Keratinocyte (primary cell): Measurements from ENCODE around the gene B3GALT4. TPM values are rescaled to one million over a fixed set of nuclear protein-coding genes. Genes with fewer than 3 reads are reported as not detected.
A peak's percentile ranks its signal among the peaks of the same experiment; 100 is the strongest.

ENCODE experiments used
- DNase-seq: peaks from one replicate; pipeline ENCODE4 v3.0.0-alpha.2; 2011; ENCODE audit warnings: low read depth, missing footprints, low spot score
- FAIRE-seq: peaks from 2 replicates; lab custom pipeline; 2011; peaks lifted over from hg19 to GRCh38; lab: Jason Lieb, UNC
- H2AFZ ChIP-seq: 2 replicates; pipeline ENCODE4 v1.6.0; 2012; ENCODE audit warnings: low read length, control low read depth, inconsistent platforms; ENCODE audit not compliant: control insufficient read depth
- H3K27ac ChIP-seq: 2 replicates; pipeline ENCODE4 v1.5.1; 2011; ENCODE audit warnings: low read length; ENCODE audit not compliant: control insufficient read depth, insufficient read depth
- H3K27me3 ChIP-seq: 3 replicates; pipeline ENCODE4 v1.6.0; 2011; ENCODE audit warnings: low read length; ENCODE audit not compliant: control insufficient read depth, insufficient read depth; ENCODE audit errors: extremely low read depth
- H3K36me3 ChIP-seq, 2 experiments: 2 replicates in 1 of 2; 3 replicates in 1 of 2; pipeline ENCODE4 v1.5.1; 2011; ENCODE audit warnings: low read length in 2 of 2, mild to moderate bottlenecking in 1 of 2; ENCODE audit not compliant: control insufficient read depth in 2 of 2, insufficient read depth in 2 of 2; ENCODE audit errors: extremely low read depth in 1 of 2
- H3K4me1 ChIP-seq: 3 replicates; pipeline ENCODE4 v1.5.1; 2011; ENCODE audit warnings: low read length; ENCODE audit not compliant: control insufficient read depth, insufficient read depth; ENCODE audit errors: extremely low read depth
- H3K4me2 ChIP-seq: 3 replicates; pipeline ENCODE4 v1.6.0; 2011; ENCODE audit warnings: low read depth, low read length; ENCODE audit not compliant: control insufficient read depth, insufficient read depth; ENCODE audit errors: extremely low read depth
- H3K4me3 ChIP-seq, 3 experiments: fragments of 200-600 bp in 1 of 3; sonication (generic) in 1 of 3; 2 replicates in 2 of 3; 3 replicates in 1 of 3; pipeline ENCODE4 v1.5.1; 2011 to 2016; ENCODE audit warnings: low read length in 3 of 3, mild to moderate bottlenecking in 3 of 3, control low read depth in 2 of 3, inconsistent platforms in 1 of 3, low read depth in 1 of 3, mixed read lengths in 1 of 3, mixed run types in 1 of 3, moderate library complexity in 1 of 3; ENCODE audit not compliant: control insufficient read depth in 2 of 3, insufficient read depth in 2 of 3; ENCODE audit errors: extremely low read depth in 1 of 3
- H3K79me2 ChIP-seq: 2 replicates; pipeline ENCODE4 v1.6.0; 2012; ENCODE audit warnings: low read length; ENCODE audit not compliant: control insufficient read depth, insufficient read depth
- H3K9ac ChIP-seq: 3 replicates; pipeline ENCODE4 v1.6.0; 2011; ENCODE audit warnings: low read length; ENCODE audit not compliant: control insufficient read depth, insufficient read depth; ENCODE audit errors: extremely low read depth
- H3K9me1 ChIP-seq: 3 replicates; pipeline ENCODE4 v1.6.0; 2011; ENCODE audit warnings: low read length; ENCODE audit not compliant: control insufficient read depth, insufficient read depth; ENCODE audit errors: extremely low read depth
- H3K9me3 ChIP-seq: 2 replicates; pipeline ENCODE4 v1.5.1; 2012; ENCODE audit warnings: low read depth, low read length; ENCODE audit not compliant: control insufficient read depth
- H4K20me1 ChIP-seq: 3 replicates; pipeline ENCODE4 v1.6.0; 2011; ENCODE audit warnings: low read length; ENCODE audit not compliant: control insufficient read depth, insufficient read depth; ENCODE audit errors: extremely low read depth
- EZH2 ChIP-seq: IDR thresholded peaks from one replicate; pipeline ENCODE4 v1.6.1; 2012; ENCODE audit warnings: inconsistent platforms, mild to moderate bottlenecking, low read length, moderate library complexity
- dilution Hi-C: fragments of 300-500 bp; cut with MboI; formaldehyde crosslinking; loops from one replicate; pipeline ENCODE4 v1.7.0; 2020; ENCODE audit warnings: low sequenced_read_pairs; ENCODE audit not compliant: extremely low pct_ligation_motif_present
- polyA plus RNA-seq, 5 experiments: library from polyadenylated mRNA; depleted of rRNA in 3 of 5; stranded (reverse) in 3 of 5; stranded (forward) in 1 of 5; unstranded in 1 of 5; fragments of >200 nt; gene quantifications; 1 replicate in 1 of 5; 2 replicates in 3 of 5; 3 replicates in 1 of 5; pipeline versions ENCODE4 v1.2.1 to v1.2.3, GENCODE V29; 2011 to 2012; ENCODE audit warnings: missing spikeins in 2 of 5, low read depth in 1 of 5, low replicate concordance in 1 of 5
- TF ChIP-seq, protein P1 (sequence below), 3 experiments: IDR thresholded peaks in 1 of 3; conservative IDR thresholded peaks in 1 of 3; optimal IDR thresholded peaks in 1 of 3; 2 replicates in 2 of 3; 3 replicates in 1 of 3; pipeline versions ENCODE3 to v1.5.1; 2011; ENCODE audit warnings: low read length in 3 of 3, mild to moderate bottlenecking in 3 of 3, moderate library complexity in 2 of 3, control low read depth in 1 of 3, inconsistent platforms in 1 of 3; ENCODE audit not compliant: insufficient read depth in 2 of 3; ENCODE audit errors: extremely low read depth in 1 of 3

The B3GALT4 gene
- polyA plus RNA-seq, 1 donor (not counting 4 experiments of a cell fraction or from before 2014, with no cell fraction given): 0.31 TPM

DNA sequence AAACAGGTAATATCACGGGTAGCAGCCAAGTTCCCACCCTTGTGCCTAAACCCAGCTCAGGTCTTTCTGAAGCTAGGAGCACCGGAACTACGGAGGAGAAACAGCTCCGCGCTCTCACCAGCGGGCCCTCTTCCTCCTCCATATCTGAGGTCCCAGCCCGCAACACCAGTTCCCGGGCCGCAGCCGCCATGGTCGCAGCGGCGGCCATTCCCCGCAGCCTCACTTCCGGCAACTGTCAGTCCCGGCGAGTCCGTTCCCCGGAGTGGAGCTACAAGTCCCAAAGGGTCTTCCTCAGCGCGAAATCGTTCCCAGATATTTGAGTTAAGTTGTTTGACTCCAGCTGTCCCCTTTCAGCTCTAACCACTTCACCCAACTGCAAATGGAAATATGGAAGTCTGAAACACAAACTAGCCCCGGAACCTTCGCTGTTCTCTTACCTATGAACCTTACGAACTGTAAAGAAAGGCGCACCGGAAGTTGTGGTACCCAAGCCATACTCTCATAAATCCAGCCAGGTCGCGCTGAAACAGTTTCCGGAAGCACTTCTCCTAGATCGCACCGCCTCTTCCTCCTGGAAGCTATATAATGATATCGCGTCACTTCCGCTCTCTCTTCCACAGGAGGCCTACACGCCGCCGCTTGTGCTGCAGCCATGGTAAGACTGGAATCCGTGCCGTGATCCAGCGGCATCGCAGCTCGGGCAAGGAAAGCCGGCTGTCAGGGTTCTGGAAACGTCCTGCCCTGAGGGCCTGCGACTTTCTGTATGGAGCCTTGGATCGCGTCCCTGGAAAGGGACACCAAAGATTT lies 5.3 kb upstream of the B3GALT4 start, which contains the start of the genes RPS18 and VPS52:
Gene RPS18 (plus strand): TSS at position 608 of the 807 bp plus-strand sequence. CDS start 45 bp downstream, at position 653.
Gene VPS52 (minus strand): TSS at position 409 of the 807 bp plus-strand sequence. CDS start 201 bp downstream, at position 208.
- peak; percentile 71 for FAIRE-seq
- H3K36me3 ChIP-seq: peaks cover 38 to 60% of the 10 kb centered on the region in 2 experiments
- H3K27me3 ChIP-seq: no peaks in the 10 kb centered on the region
- H3K4me1 ChIP-seq: peaks cover 34% of the 10 kb centered on the region
- H3K79me2 ChIP-seq: peaks cover 54% of the 10 kb centered on the region
- TF ChIP-seq, protein P1, sequence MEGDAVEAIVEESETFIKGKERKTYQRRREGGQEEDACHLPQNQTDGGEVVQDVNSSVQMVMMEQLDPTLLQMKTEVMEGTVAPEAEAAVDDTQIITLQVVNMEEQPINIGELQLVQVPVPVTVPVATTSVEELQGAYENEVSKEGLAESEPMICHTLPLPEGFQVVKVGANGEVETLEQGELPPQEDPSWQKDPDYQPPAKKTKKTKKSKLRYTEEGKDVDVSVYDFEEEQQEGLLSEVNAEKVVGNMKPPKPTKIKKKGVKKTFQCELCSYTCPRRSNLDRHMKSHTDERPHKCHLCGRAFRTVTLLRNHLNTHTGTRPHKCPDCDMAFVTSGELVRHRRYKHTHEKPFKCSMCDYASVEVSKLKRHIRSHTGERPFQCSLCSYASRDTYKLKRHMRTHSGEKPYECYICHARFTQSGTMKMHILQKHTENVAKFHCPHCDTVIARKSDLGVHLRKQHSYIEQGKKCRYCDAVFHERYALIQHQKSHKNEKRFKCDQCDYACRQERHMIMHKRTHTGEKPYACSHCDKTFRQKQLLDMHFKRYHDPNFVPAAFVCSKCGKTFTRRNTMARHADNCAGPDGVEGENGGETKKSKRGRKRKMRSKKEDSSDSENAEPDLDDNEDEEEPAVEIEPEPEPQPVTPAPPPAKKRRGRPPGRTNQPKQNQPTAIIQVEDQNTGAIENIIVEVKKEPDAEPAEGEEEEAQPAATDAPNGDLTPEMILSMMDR (optimal IDR thresholded peaks at IDR 0.05 in 1 of 3, IDR thresholded peaks at IDR 0.05 in 1 of 3, conservative IDR thresholded peaks at IDR 0.05 in 1 of 3; ENCODE audit: extremely low read depth in 1 of 3, insufficient read depth in 2 of 3, low read length in 3 of 3): no peak
- peak within 1 kb of the TSS; percentile 98 for H3K9ac ChIP-seq
- H3K9me1 ChIP-seq: peaks cover 2% of the 10 kb centered on the region
- H4K20me1 ChIP-seq: peaks cover 34% of the 10 kb centered on the region
- dilution Hi-C loops: no loop called here
- peak within 1 kb of the TSS; percentile 76 to 100 (median 96) for H3K4me3 ChIP-seq
- H2AFZ ChIP-seq: peak within 1 kb of the TSS; percentile 98
- H3K9me3 ChIP-seq: no peaks in the 10 kb centered on the region
- H3K4me2 ChIP-seq: peak within 1 kb of the TSS; percentile 93
- peak within 1 kb of the TSS; percentile 99 for H3K27ac ChIP-seq
- DNase-seq: peak; percentile 97

DNA sequence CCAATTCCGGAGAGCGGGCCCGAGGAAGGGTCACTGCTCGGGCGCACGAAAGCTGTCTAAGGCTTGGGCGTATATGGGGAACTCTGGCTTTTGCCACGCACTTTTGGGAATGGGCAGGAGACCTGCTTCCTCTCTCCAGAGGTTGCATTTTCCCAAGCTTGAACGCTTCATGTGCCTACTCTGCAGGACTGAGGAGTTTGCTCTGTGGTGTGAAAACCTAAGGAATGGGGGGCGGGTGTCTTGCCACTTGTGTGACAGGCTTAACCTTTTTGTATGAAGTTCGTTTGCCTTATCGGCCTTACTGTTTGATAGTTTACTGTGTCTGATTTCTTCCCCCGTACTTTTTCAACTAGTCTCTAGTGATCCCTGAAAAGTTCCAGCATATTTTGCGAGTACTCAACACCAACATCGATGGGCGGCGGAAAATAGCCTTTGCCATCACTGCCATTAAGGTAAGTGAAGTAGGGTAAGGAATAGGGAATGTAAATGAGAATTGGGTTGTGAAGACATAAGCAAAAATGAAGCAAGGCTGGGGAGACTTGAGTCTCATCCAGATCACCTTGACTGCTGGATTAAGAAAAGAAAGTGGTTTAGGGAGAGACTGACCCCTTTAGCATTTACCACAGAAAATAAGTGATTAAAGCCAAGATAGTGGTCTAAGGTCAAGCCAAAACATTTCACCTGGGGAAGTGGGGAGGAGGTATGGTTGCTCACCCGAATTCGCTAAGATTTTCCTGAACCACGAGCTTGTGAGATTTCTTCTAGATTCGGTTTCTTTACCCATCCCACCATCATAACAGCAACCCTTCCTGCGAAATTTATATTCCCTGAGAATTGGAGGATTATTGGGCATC lies 4.4 kb upstream of the B3GALT4 start:
- no peak for TF ChIP-seq EZH2
- TF ChIP-seq, protein P1 (optimal IDR thresholded peaks at IDR 0.05 in 1 of 3, IDR thresholded peaks at IDR 0.05 in 1 of 3, conservative IDR thresholded peaks at IDR 0.05 in 1 of 3; ENCODE audit: extremely low read depth in 1 of 3, insufficient read depth in 2 of 3, low read length in 3 of 3): no peak
- Histone ChIP-seq H2AFZ (peak overlapping the region; percentile 45), H3K27me3 (no peaks in the 10 kb centered on the region), H3K4me1 (peaks cover 35% of the 10 kb centered on the region), H3K4me2 (peak overlapping the region; percentile 93), H4K20me1 (peaks cover 34% of the 10 kb centered on the region), H3K4me3 (peak overlapping the region; percentile 76 to 100 (median 96)), H3K79me2 (peaks cover 54% of the 10 kb centered on the region), H3K9me3 (no peaks in the 10 kb centered on the region), H3K36me3 (peaks cover 30 to 56% of the 10 kb centered on the region in 2 experiments), H3K9ac (peak overlapping the region; percentile 98), H3K9me1 (peaks cover 2% of the 10 kb centered on the region), H3K27ac (peak overlapping the region; percentile 99)
- DNase-seq: no peak
- dilution Hi-C loops: no loop called here
- FAIRE-seq: no peak
